Stimulated activated CD4-positive, alpha-beta T cell treated with anti-CD3 and anti-CD28 coated beads, Interleukin-15, amount 100 ng/mL, for 1 hour (primary cell): Measurements from ENCODE around the gene RGS8.

Experiments used
- DNase-seq, 2 donors: peaks; one replicate each; pipeline ENCODE4 v3.0.0-alpha.2; 2020; ENCODE audit warnings: low read depth in 1 of 2, low spot score in 1 of 2

The RGS8 gene

GRCh38 chr1:182641561-182641960, 42.8 kb downstream of the RGS8 start:
- DNase-seq = no peak

GRCh38 chr1:182639330-182639729, 45.1 kb downstream of the RGS8 start:
- DNase-seq = no peak

- DNase-seq = no peak
These were observed 46.6 kb downstream of the RGS8 start for GRCh38 chr1:182637769-182638168.

- no peak for DNase-seq
These were observed 48.5 kb downstream of the RGS8 start for GRCh38 chr1:182635871-182636270.
